GM23248 (cell line): Measurements from ENCODE around the gene GTF2F2. TPM values are rescaled to one million over a fixed set of nuclear protein-coding genes. Genes with fewer than 3 reads are reported as not detected.

Experiments used
- DNase-seq: peaks from one replicate; pipeline ENCODE4 v3.0.0-alpha.2; 2015
- H2AFZ ChIP-seq: fragments of 200-600 bp; sonication (generic); 2 replicates; pipeline ENCODE4 v1.6.1; 2016; ENCODE audit warnings: antibody characterized with exemption
- H3F3A ChIP-seq: fragments of 200-600 bp; sonication (generic); 2 replicates; pipeline ENCODE4 v1.6.1; 2016; ENCODE audit warnings: mild to moderate bottlenecking, antibody characterized with exemption, mixed run types; ENCODE audit not compliant: insufficient read depth
- H3K27ac ChIP-seq: fragments of 200-600 bp; sonication (generic); 2 replicates; pipeline ENCODE4 v1.5.1; 2016; ENCODE audit warnings: mild to moderate bottlenecking
- H3K27me3 ChIP-seq: fragments of 200-600 bp; sonication (generic); replicated peaks from 2 replicates; pipeline ENCODE4 v1.6.1; 2016; ENCODE audit warnings: mild to moderate bottlenecking; ENCODE audit not compliant: insufficient read depth
- H3K36me3 ChIP-seq: fragments of 200-600 bp; sonication (generic); 2 replicates; pipeline ENCODE4 v1.6.1; 2016; ENCODE audit warnings: low read depth, mild to moderate bottlenecking
- H3K4me1 ChIP-seq: fragments of 200-600 bp; sonication (generic); 2 replicates; pipeline ENCODE4 v1.6.1; 2016; ENCODE audit warnings: mild to moderate bottlenecking; ENCODE audit not compliant: insufficient read depth
- H3K4me2 ChIP-seq: fragments of 200-600 bp; sonication (generic); one replicate; pipeline ENCODE4 v1.6.1; 2016; ENCODE audit warnings: mild to moderate bottlenecking; ENCODE audit not compliant: unreplicated experiment
- H3K4me3 ChIP-seq: fragments of 200-600 bp; sonication (generic); 2 replicates; pipeline ENCODE4 v1.5.1; 2016; ENCODE audit warnings: mild to moderate bottlenecking
- H3K79me2 ChIP-seq: fragments of 200-600 bp; sonication (generic); 2 replicates; pipeline ENCODE4 v1.6.1; 2016; ENCODE audit warnings: mild to moderate bottlenecking; ENCODE audit not compliant: insufficient read depth
- H3K9ac ChIP-seq: fragments of 200-600 bp; sonication (generic); 2 replicates; pipeline ENCODE4 v1.6.1; 2016; ENCODE audit warnings: mild to moderate bottlenecking
- H3K9me2 ChIP-seq: fragments of 200-600 bp; sonication (generic); 2 replicates; pipeline ENCODE4 v1.6.1; 2016; ENCODE audit warnings: mixed run types, mild to moderate bottlenecking, moderate library complexity; ENCODE audit not compliant: insufficient read depth
- H3K9me3 ChIP-seq: fragments of 200-600 bp; sonication (generic); one replicate; pipeline ENCODE4 v1.6.1; 2017; ENCODE audit warnings: low read depth
- H4K20me1 ChIP-seq: fragments of 200-600 bp; sonication (generic); 2 replicates; pipeline ENCODE4 v1.6.0; 2016; ENCODE audit not compliant: insufficient read depth
- EZH2 ChIP-seq: fragments of 200-600 bp; sonication (generic); IDR thresholded peaks from 2 replicates; pipeline ENCODE4 v1.6.1; 2018; ENCODE audit warnings: antibody characterized with exemption, mild to moderate bottlenecking; ENCODE audit not compliant: insufficient read depth, poor library complexity, severe bottlenecking
- EZH2phosphoT487 ChIP-seq: fragments of 200-600 bp; sonication (generic); IDR thresholded peaks from 2 replicates; pipeline ENCODE4 v1.6.1; 2018; ENCODE audit warnings: antibody characterized with exemption, moderate library complexity, mild to moderate bottlenecking, low read depth; ENCODE audit not compliant: insufficient read depth
- WGBS, 2 experiments: methylation state at CpG; one replicate each; pipeline ENCODE4 v1.1.6; 2015 to 2017; ENCODE audit warnings: low lambda C conversion rate in 2 of 2, low coverage in 1 of 2; ENCODE audit errors: missing lambda C conversion rate in 2 of 2; 5-methylcytosine and 5-hydroxymethylcytosine counted together
- in situ Hi-C: fragments of 300-500 bp; cut with MboI; formaldehyde crosslinking; loops from 2 replicates; pipeline ENCODE4 v1.15.0; 2020
- polyA plus RNA-seq: library from polyadenylated mRNA; unstranded; fragments of >200 nt; fragmentation: Nextera tagmentation; extraction: Ambion mirVana; gene quantifications from 2 replicates; pipeline ENCODE4 v1.2.1, GENCODE V29; 2016
- total RNA-seq: library from RNA; depleted of rRNA; stranded (reverse); fragments of >200 nt; shearing (Covaris generic); gene quantifications from 2 replicates; pipeline ENCODE4 v1.2.3, GENCODE V29; 2014

The GTF2F2 gene
- total and polyA plus RNA-seq, 2 experiments from 2014 or later = 23.7 to 27.6 TPM

- Histone ChIP-seq H3K27me3 (no peaks in the 10 kb centered on the region), H3K9me3 (no peaks in the 10 kb centered on the region), H3K27ac (no peak overlapping the region), H3K4me3 (no peak overlapping the region), H3K79me2 (peaks cover 41% of the 10 kb centered on the region), H3K36me3 (no peaks in the 10 kb centered on the region; the same call in 1 of the 2 replicates), H3F3A (no peaks in the 10 kb centered on the region), H2AFZ (no peak overlapping the region), H3K9ac (no peak overlapping the region), H3K4me1 (peaks cover 20% of the 10 kb centered on the region), H4K20me1 (no peaks in the 10 kb centered on the region), H3K9me2 (no peaks in the 10 kb centered on the region), H3K4me2 (no peak overlapping the region)
- in situ Hi-C loops = no loop called here
- 79 to 83% methylated on average over 3 of the region's 3 CpGs for WGBS, 2 experiments
- TF ChIP-seq EZH2 (no peak), EZH2phosphoT487 (no peak)
- peak; percentile 63 for DNase-seq
Observed at GRCh38 chr13:45178349-45179162, 58.2 kb downstream of the GTF2F2 start.

- no peak overlapping the region for H3K27ac ChIP-seq
- H3K9me3 ChIP-seq = no peaks in the 10 kb centered on the region
- no peaks in the 10 kb centered on the region for H4K20me1 ChIP-seq
- H3K4me2 ChIP-seq = no peak overlapping the region
- TF ChIP-seq EZH2 (no peak), EZH2phosphoT487 (no peak)
- in situ Hi-C loops = no loop called here
- no peaks in the 10 kb centered on the region for H3K9me2 ChIP-seq
- H3K79me2 ChIP-seq = peaks cover 41% of the 10 kb centered on the region
- peaks cover 20% of the 10 kb centered on the region for H3K4me1 ChIP-seq
- H2AFZ ChIP-seq = no peak overlapping the region
- no peaks in the 10 kb centered on the region for H3F3A ChIP-seq
- H3K4me3 ChIP-seq = no peak overlapping the region
- H3K27me3 ChIP-seq = no peaks in the 10 kb centered on the region
- H3K36me3 ChIP-seq = no peaks in the 10 kb centered on the region; the same call in 1 of the 2 replicates
- no peak for DNase-seq
- no peak overlapping the region for H3K9ac ChIP-seq
Observed at GRCh38 chr13:45179428-45179827, 59.1 kb downstream of the GTF2F2 start.

GRCh38 chr13:45180303-45180702 is 60.0 kb downstream of the GTF2F2 start:
- Histone ChIP-seq H3K9me3 (no peaks in the 10 kb centered on the region), H3K4me1 (peaks cover 20% of the 10 kb centered on the region), H3K36me3 (no peaks in the 10 kb centered on the region; the same call in 1 of the 2 replicates), H3F3A (no peaks in the 10 kb centered on the region), H3K27ac (no peak overlapping the region), H3K4me3 (no peak overlapping the region), H4K20me1 (no peaks in the 10 kb centered on the region), H3K9me2 (no peaks in the 10 kb centered on the region), H2AFZ (no peak overlapping the region), H3K4me2 (no peak overlapping the region), H3K27me3 (no peaks in the 10 kb centered on the region), H3K79me2 (peaks cover 41% of the 10 kb centered on the region), H3K9ac (no peak overlapping the region)
- in situ Hi-C loops = no loop called here
- 82 to 88% methylated on average over 3 of the region's 3 CpGs for WGBS, 2 experiments
- no peak for DNase-seq
- TF ChIP-seq EZH2 = no peak
- TF ChIP-seq EZH2phosphoT487 = no peak

- Histone ChIP-seq H2AFZ (no peak overlapping the region), H3K9ac (no peak overlapping the region), H3K36me3 (no peaks in the 10 kb centered on the region; the same call in 1 of the 2 replicates), H3K4me3 (no peak overlapping the region), H3F3A (no peaks in the 10 kb centered on the region), H3K79me2 (peaks cover 41% of the 10 kb centered on the region), H3K4me1 (peaks cover 20% of the 10 kb centered on the region), H3K27me3 (no peaks in the 10 kb centered on the region), H4K20me1 (no peaks in the 10 kb centered on the region), H3K9me3 (no peaks in the 10 kb centered on the region), H3K9me2 (no peaks in the 10 kb centered on the region), H3K4me2 (no peak overlapping the region), H3K27ac (no peak overlapping the region)
- in situ Hi-C loops = no loop called here
- DNase-seq = peak; percentile 63
- WGBS, 2 experiments = 94 to 95% methylated on average over 7 of the region's 7 CpGs
- no peak for TF ChIP-seq EZH2
- no peak for TF ChIP-seq EZH2phosphoT487
Observed at GRCh38 chr13:45180713-45181601, 60.6 kb downstream of the GTF2F2 start.
